NCI-H1436 treated with DMSO at 0.1 percent for 48 hours (cell line): ENCODE measurements around the gene TPRA1.

Experiments
- DNase-seq: peaks from one replicate; lab custom pipeline; 2025; lab: John Stamatoyannopoulos, UW

The TPRA1 gene

GRCh38 chr3:127560051-127560787 lies 30.3 kb downstream of the TPRA1 start:
- DNase-seq = no peak

- no peak for DNase-seq
Measured at GRCh38 chr3:127556565-127556964, 34.0 kb downstream of the TPRA1 start.

GRCh38 chr3:127555108-127555507 lies 35.4 kb downstream of the TPRA1 start:
- no peak for DNase-seq

- no peak for DNase-seq
Measured at GRCh38 chr3:127552038-127552437, 38.5 kb downstream of the TPRA1 start.

GRCh38 chr3:127551178-127551577 lies 39.4 kb downstream of the TPRA1 start:
- DNase-seq = no peak

GRCh38 chr3:127550468-127551157 lies 39.9 kb downstream of the TPRA1 start:
- DNase-seq = no peak

GRCh38 chr3:127549826-127550467 lies 40.6 kb downstream of the TPRA1 start:
- no peak for DNase-seq

GRCh38 chr3:127547761-127548605 lies 42.5 kb downstream of the TPRA1 start:
- DNase-seq = no peak

GRCh38 chr3:127546970-127547733 lies 43.4 kb downstream of the TPRA1 start:
- DNase-seq = no peak

- DNase-seq = no peak
Measured at GRCh38 chr3:127546554-127546953, 44.0 kb downstream of the TPRA1 start.

GRCh38 chr3:127545711-127546457 lies 44.6 kb downstream of the TPRA1 start:
- no peak for DNase-seq

GRCh38 chr3:127545216-127545615 lies 45.3 kb downstream of the TPRA1 start:
- DNase-seq = no peak

GRCh38 chr3:127544803-127545201 lies 45.7 kb downstream of the TPRA1 start:
- no peak for DNase-seq

- no peak for DNase-seq
Measured at GRCh38 chr3:127544192-127544802, 46.2 kb downstream of the TPRA1 start.

GRCh38 chr3:127543441-127543840 lies 47.1 kb downstream of the TPRA1 start:
- DNase-seq = no peak

GRCh38 chr3:127542441-127542952 lies 48.0 kb downstream of the TPRA1 start:
- no peak for DNase-seq

GRCh38 chr3:127541320-127541719 lies 49.2 kb downstream of the TPRA1 start:
- DNase-seq = no peak

GRCh38 chr3:127539366-127540060 lies 51.0 kb downstream of the TPRA1 start:
- DNase-seq = no peak

GRCh38 chr3:127538569-127538968 lies 52.0 kb downstream of the TPRA1 start:
- DNase-seq = no peak
